Keratinocyte (primary cell): ENCODE measurements around the gene PRSS12. TPM values are rescaled to one million over a fixed set of nuclear protein-coding genes. Genes with fewer than 3 reads are reported as not detected.

Source experiments
- DNase-seq: peaks from one replicate; pipeline ENCODE4 v3.0.0-alpha.2; 2011; ENCODE audit warnings: low read depth, missing footprints, low spot score
- FAIRE-seq: peaks from 2 replicates; lab custom pipeline; 2011; peaks lifted over from hg19 to GRCh38; lab: Jason Lieb, UNC
- H2AFZ ChIP-seq: 2 replicates; pipeline ENCODE4 v1.6.0; 2012; ENCODE audit warnings: low read length, control low read depth, inconsistent platforms; ENCODE audit not compliant: control insufficient read depth
- H3K27ac ChIP-seq: 2 replicates; pipeline ENCODE4 v1.5.1; 2011; ENCODE audit warnings: low read length; ENCODE audit not compliant: control insufficient read depth, insufficient read depth
- H3K27me3 ChIP-seq: 3 replicates; pipeline ENCODE4 v1.6.0; 2011; ENCODE audit warnings: low read length; ENCODE audit not compliant: control insufficient read depth, insufficient read depth; ENCODE audit errors: extremely low read depth
- H3K36me3 ChIP-seq, 2 experiments: 2 replicates in 1 of 2; 3 replicates in 1 of 2; pipeline ENCODE4 v1.5.1; 2011; ENCODE audit warnings: low read length in 2 of 2, mild to moderate bottlenecking in 1 of 2; ENCODE audit not compliant: control insufficient read depth in 2 of 2, insufficient read depth in 2 of 2; ENCODE audit errors: extremely low read depth in 1 of 2
- H3K4me1 ChIP-seq: 3 replicates; pipeline ENCODE4 v1.5.1; 2011; ENCODE audit warnings: low read length; ENCODE audit not compliant: control insufficient read depth, insufficient read depth; ENCODE audit errors: extremely low read depth
- H3K4me2 ChIP-seq: 3 replicates; pipeline ENCODE4 v1.6.0; 2011; ENCODE audit warnings: low read depth, low read length; ENCODE audit not compliant: control insufficient read depth, insufficient read depth; ENCODE audit errors: extremely low read depth
- H3K4me3 ChIP-seq, 3 experiments: fragments of 200-600 bp in 1 of 3; sonication (generic) in 1 of 3; 2 replicates in 2 of 3; 3 replicates in 1 of 3; pipeline ENCODE4 v1.5.1; 2011 to 2016; ENCODE audit warnings: low read length in 3 of 3, mild to moderate bottlenecking in 3 of 3, control low read depth in 2 of 3, inconsistent platforms in 1 of 3, low read depth in 1 of 3, mixed read lengths in 1 of 3, mixed run types in 1 of 3, moderate library complexity in 1 of 3; ENCODE audit not compliant: control insufficient read depth in 2 of 3, insufficient read depth in 2 of 3; ENCODE audit errors: extremely low read depth in 1 of 3
- H3K79me2 ChIP-seq: 2 replicates; pipeline ENCODE4 v1.6.0; 2012; ENCODE audit warnings: low read length; ENCODE audit not compliant: control insufficient read depth, insufficient read depth
- H3K9ac ChIP-seq: 3 replicates; pipeline ENCODE4 v1.6.0; 2011; ENCODE audit warnings: low read length; ENCODE audit not compliant: control insufficient read depth, insufficient read depth; ENCODE audit errors: extremely low read depth
- H3K9me1 ChIP-seq: 3 replicates; pipeline ENCODE4 v1.6.0; 2011; ENCODE audit warnings: low read length; ENCODE audit not compliant: control insufficient read depth, insufficient read depth; ENCODE audit errors: extremely low read depth
- H3K9me3 ChIP-seq: 2 replicates; pipeline ENCODE4 v1.5.1; 2012; ENCODE audit warnings: low read depth, low read length; ENCODE audit not compliant: control insufficient read depth
- H4K20me1 ChIP-seq: 3 replicates; pipeline ENCODE4 v1.6.0; 2011; ENCODE audit warnings: low read length; ENCODE audit not compliant: control insufficient read depth, insufficient read depth; ENCODE audit errors: extremely low read depth
- CTCF ChIP-seq, 3 experiments: IDR thresholded peaks in 1 of 3; conservative IDR thresholded peaks in 1 of 3; optimal IDR thresholded peaks in 1 of 3; 2 replicates in 2 of 3; 3 replicates in 1 of 3; pipeline versions ENCODE3 to v1.5.1; 2011; ENCODE audit warnings: low read length in 3 of 3, mild to moderate bottlenecking in 3 of 3, moderate library complexity in 2 of 3, control low read depth in 1 of 3, inconsistent platforms in 1 of 3; ENCODE audit not compliant: insufficient read depth in 2 of 3; ENCODE audit errors: extremely low read depth in 1 of 3
- EZH2 ChIP-seq: IDR thresholded peaks from one replicate; pipeline ENCODE4 v1.6.1; 2012; ENCODE audit warnings: inconsistent platforms, mild to moderate bottlenecking, low read length, moderate library complexity
- dilution Hi-C: fragments of 300-500 bp; cut with MboI; formaldehyde crosslinking; loops from one replicate; pipeline ENCODE4 v1.7.0; 2020; ENCODE audit warnings: low sequenced_read_pairs; ENCODE audit not compliant: extremely low pct_ligation_motif_present
- polyA plus RNA-seq, 5 experiments: library from polyadenylated mRNA; depleted of rRNA in 3 of 5; stranded (reverse) in 3 of 5; stranded (forward) in 1 of 5; unstranded in 1 of 5; fragments of >200 nt; gene quantifications; 1 replicate in 1 of 5; 2 replicates in 3 of 5; 3 replicates in 1 of 5; pipeline versions ENCODE4 v1.2.1 to v1.2.3, GENCODE V29; 2011 to 2012; ENCODE audit warnings: missing spikeins in 2 of 5, low read depth in 1 of 5, low replicate concordance in 1 of 5

Gene PRSS12
- polyA plus RNA-seq, 1 donor (not counting 4 experiments of a cell fraction or from before 2014, with no cell fraction given): 16.6 TPM

- H3K79me2 ChIP-seq: no peaks in the 10 kb centered on the region
- H3K9ac ChIP-seq: no peak overlapping the region
- peaks cover 23% of the 10 kb centered on the region for H3K4me1 ChIP-seq
- H3K4me2 ChIP-seq: peak overlapping the region; percentile 68
- peak overlapping the region; percentile 11 for H3K27ac ChIP-seq
- TF ChIP-seq EZH2: no peak
- dilution Hi-C loops: no loop called here
- H3K27me3 ChIP-seq: no peaks in the 10 kb centered on the region
- FAIRE-seq (peak; percentile 64), DNase-seq (no peak)
- no peaks in the 10 kb centered on the region for H3K9me3 ChIP-seq
- H4K20me1 ChIP-seq: no peaks in the 10 kb centered on the region
- peak overlapping the region; percentile 66 for H2AFZ ChIP-seq
- peak overlapping the region in 1 of 3 experiments; percentile 11 for H3K4me3 ChIP-seq
- no peaks in the 10 kb centered on the region for H3K9me1 ChIP-seq
- H3K36me3 ChIP-seq: no peaks in the 10 kb centered on the region
Measured at GRCh38 chr4:118398226-118399090, 45.7 kb upstream of the PRSS12 start.

- no peak for DNase-seq
- H2AFZ ChIP-seq: peak overlapping the region; percentile 66
- FAIRE-seq: peak; percentile 44
Measured at GRCh38 chr4:118397623-118397979, 44.8 kb upstream of the PRSS12 start.

More at GRCh38 chr4:118397623-118397979, 44.8 kb upstream of the PRSS12 start:
- Histone ChIP-seq H3K36me3 (no peaks in the 10 kb centered on the region), H3K9ac (peak overlapping the region; percentile 46), H3K27ac (peak overlapping the region; percentile 63), H3K79me2 (no peaks in the 10 kb centered on the region), H3K4me3 (peak overlapping the region in 1 of 3 experiments; percentile 30), H3K9me1 (no peaks in the 10 kb centered on the region), H3K4me2 (peak overlapping the region; percentile 68), H3K9me3 (no peaks in the 10 kb centered on the region), H4K20me1 (no peaks in the 10 kb centered on the region), H3K4me1 (peaks cover 23% of the 10 kb centered on the region), H3K27me3 (no peaks in the 10 kb centered on the region)
- dilution Hi-C loops: no loop called here
- TF ChIP-seq EZH2: no peak
- no peak for TF ChIP-seq CTCF (optimal IDR thresholded peaks at IDR 0.05 in 1 of 3, IDR thresholded peaks at IDR 0.05 in 1 of 3, conservative IDR thresholded peaks at IDR 0.05 in 1 of 3; ENCODE audit: extremely low read depth in 1 of 3, insufficient read depth in 2 of 3, low read length in 3 of 3)
